Right lobe of liver (tissue), 6 donors: Measurements from ENCODE around the gene NTMT1. TPM values are rescaled to one million over a fixed set of nuclear protein-coding genes. Genes with fewer than 3 reads are reported as not detected.
A peak's percentile ranks its signal among the peaks of the same experiment; 100 is the strongest.

Experiments used
- ATAC-seq, 4 donors: fragments of 200-7000 bp; cut with Tn5 transposase; one replicate each; pipeline ENCODE4 v1.9.1; 2020; ENCODE audit warnings: mild to moderate bottlenecking in 4 of 4, moderate library complexity in 4 of 4
- DNase-seq, 3 donors: peaks; one replicate each; pipeline ENCODE4 v3.0.0-alpha.2; 2020
- H3K27ac ChIP-seq, 3 donors: fragments of 200-600 bp; one replicate each; pipeline ENCODE4 v1.8.0; 2022
- H3K27me3 ChIP-seq, 2 donors: fragments of 200-600 bp; one replicate each; pipeline ENCODE4 v1.8.0; 2022
- H3K36me3 ChIP-seq, 4 donors: fragments of 200-600 bp; sonication (generic) in 1 of 4; one replicate each; pipeline versions ENCODE4 v1.5.1 to v1.8.0; 2017 to 2022; ENCODE audit warnings: control low read depth in 1 of 4
- H3K4me1 ChIP-seq, 4 donors: fragments of 200-600 bp; sonication (generic) in 1 of 4; one replicate each; pipeline versions ENCODE4 v1.5.1 to v1.8.0; 2017 to 2022; ENCODE audit warnings: control low read depth in 1 of 4
- H3K4me3 ChIP-seq, 3 donors: fragments of 200-600 bp; one replicate each; pipeline ENCODE4 v1.8.0; 2022
- H3K9me3 ChIP-seq, 4 donors: fragments of 200-600 bp; sonication (generic) in 1 of 4; one replicate each; pipeline versions ENCODE4 v1.5.1 to v1.8.0; 2017 to 2022; ENCODE audit warnings: control low read depth in 1 of 4
- POLR2A ChIP-seq: fragments of 450-650 bp; IDR thresholded peaks from one replicate; pipeline ENCODE4 v1.6.1; 2017; ENCODE audit warnings: antibody characterized with exemption, mild to moderate bottlenecking
- WGBS: methylation state at CpG from one replicate; pipeline ENCODE4 v1.1.6; 2018; ENCODE audit warnings: low coverage, low lambda C conversion rate; ENCODE audit not compliant: insufficient coverage; ENCODE audit errors: missing lambda C conversion rate; 5-methylcytosine and 5-hydroxymethylcytosine counted together
- intact Hi-C, 2 donors: fragments of 100-400 bp; cut with DNase I; formaldehyde crosslinking; loops; one replicate each; pipeline versions ENCODE4 v1.11.2 to v1.14.1; 2022
- total RNA-seq, 6 experiments: library from RNA; depleted of rRNA in 2 of 6; stranded (reverse); fragments of >200 nt in 2 of 6; fragmentation: NEBNext Ultra II Directional in 3 of 6; extraction: Animal tissue kit (Norgen Biotek cat#: 25700) in 3 of 6; gene quantifications; one replicate each; pipeline versions ENCODE4 v1.1.0 to v1.2.4, GENCODE V29; 2016 to 2023
- TF ChIP-seq, protein P1 (sequence below), 4 donors: fragments of 200-600 bp in 3 of 4; fragments of 450-650 bp in 1 of 4; IDR thresholded peaks; one replicate each; pipeline versions ENCODE4 v1.5.1 to v1.8.0; 2016 to 2022; ENCODE audit warnings: antibody characterized with exemption in 4 of 4, mild to moderate bottlenecking in 2 of 4
- donor health status: DM: no; HTN: yes; CAD: no.
- donor health status: DM: no; HTN: no; CAD: no.
- donor health status: DM: no; HTN: no; CAD: no.
- donor health status: DM: no; HTN: yes; CAD: no.
- donor health status: DM: no; HTN: yes; CAD: no.

NTMT1 gene
- total RNA-seq, 6 experiments from 2014 or later, result 15.6 to 28.3 (median 20.7) TPM

DNA sequence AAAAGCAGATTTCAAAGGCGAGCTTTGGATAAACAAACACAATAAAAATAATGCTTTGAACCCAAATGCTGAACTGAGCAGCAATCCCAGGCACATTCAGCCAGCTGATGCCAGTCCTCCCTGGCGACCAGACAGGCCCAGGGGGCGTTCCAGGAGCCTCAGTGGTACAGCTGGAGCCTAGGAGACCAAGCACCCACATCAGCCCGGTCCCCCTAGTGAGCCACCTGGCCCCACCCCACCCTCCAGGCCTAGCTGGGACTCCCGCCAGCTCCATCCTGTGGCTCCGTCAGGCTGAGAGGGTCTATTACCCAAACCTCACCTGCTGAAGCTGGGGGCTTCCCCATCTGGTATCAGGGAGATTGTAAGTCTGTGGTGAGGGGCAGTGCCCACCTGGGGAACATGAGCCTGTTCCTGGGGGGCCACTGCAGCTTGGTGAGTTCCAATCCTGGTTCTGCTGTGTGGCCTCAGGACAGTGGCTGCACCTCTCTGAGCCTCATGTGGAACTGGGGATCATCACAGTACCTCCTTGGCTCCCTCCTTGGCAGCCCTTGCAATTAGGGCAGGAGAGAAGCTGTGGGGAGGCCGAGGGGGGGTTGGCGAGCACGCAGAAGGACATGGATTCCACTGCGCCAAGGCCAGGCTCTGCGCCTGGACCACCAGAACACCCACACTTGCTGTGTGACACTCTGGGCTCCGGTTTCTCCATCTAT lies 21.8 kb upstream of the NTMT1 start:
- Histone ChIP-seq H3K27ac (no peak overlapping the region), H3K4me1 (peaks cover 0 to 20% (median 7%) of the 10 kb centered on the region in 4 donors), H3K36me3 (no peaks in the 10 kb centered on the region), H3K4me3 (no peak overlapping the region), H3K27me3 (no peaks in the 10 kb centered on the region), H3K9me3 (no peaks in the 10 kb centered on the region)
- DNase-seq (no peak), ATAC-seq (no peak)
- TF ChIP-seq POLR2A, result no peak
- TF ChIP-seq, protein P1, sequence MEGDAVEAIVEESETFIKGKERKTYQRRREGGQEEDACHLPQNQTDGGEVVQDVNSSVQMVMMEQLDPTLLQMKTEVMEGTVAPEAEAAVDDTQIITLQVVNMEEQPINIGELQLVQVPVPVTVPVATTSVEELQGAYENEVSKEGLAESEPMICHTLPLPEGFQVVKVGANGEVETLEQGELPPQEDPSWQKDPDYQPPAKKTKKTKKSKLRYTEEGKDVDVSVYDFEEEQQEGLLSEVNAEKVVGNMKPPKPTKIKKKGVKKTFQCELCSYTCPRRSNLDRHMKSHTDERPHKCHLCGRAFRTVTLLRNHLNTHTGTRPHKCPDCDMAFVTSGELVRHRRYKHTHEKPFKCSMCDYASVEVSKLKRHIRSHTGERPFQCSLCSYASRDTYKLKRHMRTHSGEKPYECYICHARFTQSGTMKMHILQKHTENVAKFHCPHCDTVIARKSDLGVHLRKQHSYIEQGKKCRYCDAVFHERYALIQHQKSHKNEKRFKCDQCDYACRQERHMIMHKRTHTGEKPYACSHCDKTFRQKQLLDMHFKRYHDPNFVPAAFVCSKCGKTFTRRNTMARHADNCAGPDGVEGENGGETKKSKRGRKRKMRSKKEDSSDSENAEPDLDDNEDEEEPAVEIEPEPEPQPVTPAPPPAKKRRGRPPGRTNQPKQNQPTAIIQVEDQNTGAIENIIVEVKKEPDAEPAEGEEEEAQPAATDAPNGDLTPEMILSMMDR (IDR thresholded peaks at IDR 0.05), result no peak
- WGBS, result 67% methylated on average over 1 of the region's 12 CpGs
- intact Hi-C loops, result loop anchor here (10.0 kb wide), 2 partner anchors 99 to 429 kb away; partner anchors contain the start of gene IER5L (in 1 of the 2)

DNA sequence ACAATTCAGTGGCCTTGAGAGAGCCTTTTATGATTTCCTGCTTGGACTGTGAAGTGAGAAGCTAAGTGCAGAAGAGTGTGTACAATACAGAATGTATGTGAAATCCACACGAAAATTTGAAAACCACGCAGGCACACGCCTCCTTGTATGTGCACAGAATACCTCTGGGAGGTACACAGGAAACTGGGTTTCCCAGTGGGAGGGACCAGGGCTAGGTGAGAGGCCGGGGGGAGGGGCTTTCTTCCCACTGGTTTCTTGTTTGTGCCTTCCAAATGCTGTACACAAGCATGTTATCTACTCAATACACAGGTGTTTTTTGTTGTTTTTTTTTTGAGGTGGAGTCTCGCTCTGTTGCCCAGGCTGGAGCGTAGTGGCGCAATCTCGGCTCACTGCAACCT lies 21.2 kb upstream of the NTMT1 start:
- Histone ChIP-seq H3K9me3 (no peaks in the 10 kb centered on the region), H3K36me3 (no peaks in the 10 kb centered on the region), H3K27me3 (no peaks in the 10 kb centered on the region), H3K27ac (no peak overlapping the region), H3K4me1 (peaks cover 0 to 23% (median 7%) of the 10 kb centered on the region in 4 donors), H3K4me3 (no peak overlapping the region)
- WGBS, result 66% methylated on average over 7 of the region's 8 CpGs
- TF ChIP-seq POLR2A, result no peak
- TF ChIP-seq, protein P1 (IDR thresholded peaks at IDR 0.05), result no peak
- intact Hi-C loops, result loop anchor here (10.0 kb wide), 2 partner anchors 100 to 430 kb away; partner anchors contain the start of gene IER5L (in 1 of the 2)
- ATAC-seq, result no peak
- no peak for DNase-seq

DNA sequence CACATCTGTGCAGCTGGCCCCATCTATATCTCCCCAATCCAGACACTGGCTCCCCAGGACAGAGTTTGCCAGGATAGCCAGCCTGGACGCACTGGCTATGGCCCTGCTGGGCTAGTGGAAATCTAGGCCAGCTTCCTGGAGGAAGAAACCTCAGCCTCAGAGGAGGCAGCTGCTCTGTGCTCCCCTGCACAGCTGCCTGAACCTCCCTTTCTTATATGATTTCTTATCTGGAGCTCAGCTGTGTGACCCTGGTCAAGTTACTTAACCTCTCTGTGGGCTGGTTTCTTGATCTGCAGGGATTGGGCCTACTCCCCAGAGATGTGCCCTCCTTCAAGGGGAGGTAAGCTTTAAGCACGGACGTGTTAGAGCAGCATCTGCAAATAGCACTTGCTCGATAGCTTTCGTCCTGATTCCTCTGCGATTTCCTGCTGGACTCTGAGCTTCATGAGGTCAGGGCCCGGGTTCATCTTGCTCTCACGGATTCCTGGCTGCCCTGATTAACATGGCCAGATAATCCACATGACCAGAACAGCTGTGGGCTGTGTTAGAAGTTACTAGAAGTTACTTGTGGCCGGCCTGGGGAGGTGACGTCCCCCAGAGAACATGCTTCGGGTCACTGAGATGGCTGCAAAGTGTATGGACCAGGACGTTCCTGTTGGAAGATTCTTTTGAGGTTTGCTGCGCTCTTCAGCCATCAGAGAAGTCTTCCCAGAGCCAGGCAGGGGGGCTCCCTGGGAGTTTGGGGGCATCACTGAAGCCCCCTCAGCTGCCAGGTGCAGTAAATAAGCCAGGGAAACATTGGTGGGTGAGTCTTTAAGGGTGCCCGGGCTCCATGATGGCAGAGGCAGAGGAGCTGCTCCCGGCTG lies 19.6 kb upstream of the NTMT1 start:
- TF ChIP-seq, protein P1 (IDR thresholded peaks at IDR 0.05), result no peak
- peak; percentile 58 for TF ChIP-seq POLR2A
- Histone ChIP-seq H3K4me1 (peaks cover 0 to 30% (median 10%) of the 10 kb centered on the region in 4 donors), H3K36me3 (no peaks in the 10 kb centered on the region), H3K27ac (peak overlapping the region; percentile 66 to 99 (median 93)), H3K27me3 (no peaks in the 10 kb centered on the region), H3K4me3 (no peak overlapping the region), H3K9me3 (no peaks in the 10 kb centered on the region)
- ATAC-seq (peak; percentile 45 to 53 (median 49)), DNase-seq (peak; percentile 69 to 82 (median 77))
- intact Hi-C loops, result loop anchor here (10.0 kb wide), 2 partner anchors 102 to 432 kb away; partner anchors contain the start of gene IER5L (in 1 of the 2)
- 18% methylated on average over 8 of the region's 15 CpGs for WGBS

DNA sequence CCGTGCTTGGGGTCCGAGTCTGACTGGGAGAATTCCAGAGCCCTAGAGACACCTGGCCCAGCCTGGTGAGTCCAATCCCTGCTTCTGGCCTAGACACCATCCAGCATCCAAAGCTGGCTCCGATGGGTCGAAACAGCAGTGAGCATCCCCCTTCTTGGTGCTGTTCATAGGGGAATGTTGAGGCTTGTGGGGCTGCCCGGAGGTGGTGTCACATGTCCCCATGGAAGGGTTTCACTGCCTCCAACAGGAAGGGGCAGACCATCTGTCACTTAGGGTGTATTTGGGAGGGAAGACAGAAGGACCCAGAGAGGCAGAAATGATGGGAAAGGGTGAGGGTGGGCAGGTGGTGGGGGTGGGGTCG lies 19.0 kb upstream of the NTMT1 start:
- WGBS, result 16% methylated on average over 2 of the region's 6 CpGs
- Histone ChIP-seq H3K4me1 (peaks cover 0 to 30% (median 10%) of the 10 kb centered on the region in 4 donors), H3K27me3 (no peaks in the 10 kb centered on the region), H3K36me3 (no peaks in the 10 kb centered on the region), H3K27ac (peak overlapping the region; percentile 66 to 99 (median 93)), H3K9me3 (no peaks in the 10 kb centered on the region), H3K4me3 (no peak overlapping the region)
- TF ChIP-seq, protein P1 (IDR thresholded peaks at IDR 0.05), result no peak
- no peak for TF ChIP-seq POLR2A
- no peak for ATAC-seq
- intact Hi-C loops, result loop anchor here (10.0 kb wide), 2 partner anchors 102 to 432 kb away; partner anchors contain the start of gene IER5L (in 1 of the 2)
- DNase-seq, result no peak
